GM12891 (cell line): ENCODE results near the gene CD46.

Experiments
- PAX5 ChIP-seq: IDR thresholded peaks from 2 replicates; pipeline ENCODE4 v1.6.1; 2011; ENCODE audit warnings: low read length, moderate library complexity, mild to moderate bottlenecking; ENCODE audit not compliant: insufficient read depth, severe bottlenecking
- POLR2A ChIP-seq: IDR thresholded peaks from 2 replicates; pipeline ENCODE4 v1.6.1; 2011; ENCODE audit warnings: low read depth, low read length, control low read depth
- POLR2AphosphoS5 ChIP-seq: IDR thresholded peaks from 2 replicates; pipeline ENCODE4 v1.6.1; 2011; ENCODE audit warnings: low read depth, low read length, control low read depth
- SPI1 ChIP-seq: IDR thresholded peaks from 2 replicates; pipeline ENCODE4 v1.6.1; 2011; ENCODE audit warnings: low read depth, low read length, control low read depth
- TAF1 ChIP-seq: IDR thresholded peaks from 2 replicates; pipeline ENCODE4 v1.6.1; 2011; ENCODE audit warnings: low read depth, low read length, control low read depth

DNA sequence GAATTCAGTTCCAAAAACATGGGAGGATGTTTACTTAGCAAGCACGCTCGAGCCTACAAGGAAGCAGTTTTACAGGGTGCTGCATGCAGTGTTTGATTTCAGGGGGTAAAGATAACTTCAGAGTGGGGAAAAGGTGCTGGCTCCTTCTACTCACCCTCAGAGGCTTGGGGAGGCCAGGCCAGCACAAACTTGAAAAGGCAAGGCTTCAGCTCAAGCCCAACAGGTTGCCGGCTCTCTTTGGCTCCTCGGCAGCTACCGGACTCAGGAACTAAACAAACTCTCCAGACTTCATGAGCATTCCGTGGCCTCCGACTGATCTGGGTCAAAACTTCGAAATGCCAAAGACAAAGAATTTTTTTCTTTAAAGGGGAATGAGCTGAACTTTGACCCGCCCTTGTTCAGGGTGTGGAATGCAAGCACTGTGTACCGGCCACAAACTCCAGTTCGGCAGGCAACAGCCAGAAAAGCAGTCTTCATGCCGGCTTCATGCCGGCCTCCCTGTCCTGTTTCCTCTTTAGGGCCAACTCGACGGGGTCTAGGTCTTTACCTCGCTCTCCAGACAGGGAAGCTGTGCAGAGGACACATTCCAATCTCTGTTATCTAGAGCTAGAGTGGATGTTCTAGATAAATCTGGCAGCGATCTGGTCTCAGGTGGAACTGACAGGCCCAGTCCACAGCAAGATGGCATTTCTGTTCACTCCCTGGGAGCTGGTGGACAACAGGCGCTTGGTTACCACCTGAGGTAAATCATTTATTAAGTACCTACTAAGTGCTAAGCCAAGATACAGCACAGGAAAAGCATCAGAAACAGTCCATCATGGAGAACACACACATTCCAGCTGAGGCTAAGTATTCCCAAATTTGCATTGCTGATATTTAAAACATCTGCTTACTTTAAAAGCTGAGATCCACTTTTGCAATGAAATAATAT lies 75.0 kb downstream of the CD46 start:
- TF ChIP-seq POLR2AphosphoS5 (no peak), POLR2A (no peak), TAF1 (no peak), SPI1 (no peak), PAX5 (no peak)
